NCI-H1105 treated with DMSO at 0.1 percent for 48 hours (cell line): ENCODE measurements around the gene EID2B.
A peak's percentile ranks its signal among the peaks of the same experiment; 100 is the strongest.

Experiments used
- DNase-seq: peaks from one replicate; lab custom pipeline; 2025; lab: John Stamatoyannopoulos, UW

Gene EID2B

GRCh38 chr19:39499932-39500331 is 32.7 kb downstream of the EID2B start:
- no peak for DNase-seq

- DNase-seq: peak; percentile 67
Measured at GRCh38 chr19:39498798-39499642, 33.6 kb downstream of the EID2B start, which contains the start of gene DLL3. DLL3 (plus strand) TSS chr19:39498947; CDS start chr19:39498975, 28 bp downstream.

GRCh38 chr19:39497996-39498797 is 34.5 kb downstream of the EID2B start:
- peak; percentile 93 for DNase-seq

- DNase-seq: no peak
Measured at GRCh38 chr19:39497701-39497995, 35.0 kb downstream of the EID2B start.

- DNase-seq: no peak
Measured at GRCh38 chr19:39496063-39496462, 36.6 kb downstream of the EID2B start.

- no peak for DNase-seq
Measured at GRCh38 chr19:39494661-39495060, 38.0 kb downstream of the EID2B start.

- no peak for DNase-seq
Measured at GRCh38 chr19:39492788-39493187, 39.9 kb downstream of the EID2B start.

GRCh38 chr19:39492225-39492624 is 40.4 kb downstream of the EID2B start:
- no peak for DNase-seq

GRCh38 chr19:39489756-39490155 is 42.9 kb downstream of the EID2B start:
- no peak for DNase-seq

GRCh38 chr19:39483141-39483540 is 49.5 kb downstream of the EID2B start:
- DNase-seq: no peak

- no peak for DNase-seq
Measured at GRCh38 chr19:39481676-39482075, 51.0 kb downstream of the EID2B start.

- DNase-seq: no peak
Measured at GRCh38 chr19:39481229-39481545, 51.5 kb downstream of the EID2B start.
